Natural killer cell (primary cell): ENCODE measurements around the gene SYNJ2. TPM values are rescaled to one million over a fixed set of nuclear protein-coding genes. Genes with fewer than 3 reads are reported as not detected.
A peak's percentile ranks its signal among the peaks of the same experiment; 100 is the strongest.

Experiments
- ATAC-seq, 3 donors: fragments of 150-1000 bp in 2 of 3; fragments of 200-7000 bp in 1 of 3; cut with Tn5 transposase; 1 replicate in 1 of 3; 2 replicates in 2 of 3; pipeline ENCODE4 v1.10.0; 2021; ENCODE audit warnings: mild to moderate bottlenecking in 2 of 3, moderate library complexity in 2 of 3
- DNase-seq, 2 donors: peaks; one replicate each; pipeline versions ENCODE4 v3.0.0 to v3.0.0-alpha.2; 2013 to 2021; ENCODE audit warnings: mixed read lengths in 1 of 2
- H3K27ac ChIP-seq: one replicate; pipeline ENCODE4 v1.5.1; 2013; ENCODE audit warnings: mild to moderate bottlenecking, low read length
- H3K27me3 ChIP-seq: one replicate; pipeline ENCODE4 v1.6.1; 2013; ENCODE audit warnings: low read length; ENCODE audit not compliant: control insufficient read depth, insufficient read depth
- H3K36me3 ChIP-seq: one replicate; pipeline ENCODE4 v1.6.1; 2013; ENCODE audit warnings: low read length; ENCODE audit not compliant: control insufficient read depth, insufficient read depth
- H3K4me1 ChIP-seq: one replicate; pipeline ENCODE4 v1.6.1; 2013; ENCODE audit warnings: low read length; ENCODE audit not compliant: control insufficient read depth, insufficient read depth
- H3K4me3 ChIP-seq: one replicate; pipeline ENCODE4 v1.5.1; 2013; ENCODE audit warnings: low read length
- H3K9me3 ChIP-seq: one replicate; pipeline ENCODE4 v1.6.1; 2013; ENCODE audit warnings: low read length; ENCODE audit not compliant: control insufficient read depth, insufficient read depth
- H3K27ac Mint-ChIP-seq, 2 donors: one replicate each; pipeline ENCODE4 v1.8.0; 2022; ENCODE audit warnings: mild to moderate bottlenecking in 2 of 2, mixed read lengths in 2 of 2, moderate library complexity in 1 of 2
- H3K27me3 Mint-ChIP-seq, 2 donors: one replicate each; pipeline ENCODE4 v1.8.0; 2022; ENCODE audit warnings: low read depth in 2 of 2, mixed read lengths in 2 of 2
- H3K36me3 Mint-ChIP-seq: one replicate; pipeline ENCODE4 v1.8.0; 2022; ENCODE audit warnings: mixed read lengths
- H3K4me1 Mint-ChIP-seq, 2 donors: one replicate each; pipeline ENCODE4 v1.8.0; 2022; ENCODE audit warnings: mixed read lengths in 2 of 2
- H3K4me3 Mint-ChIP-seq: one replicate; pipeline ENCODE4 v1.8.0; 2022; ENCODE audit warnings: mild to moderate bottlenecking, moderate library complexity, mixed read lengths
- H3K9me3 Mint-ChIP-seq, 2 donors: one replicate each; pipeline ENCODE4 v1.8.0; 2022; ENCODE audit warnings: mixed read lengths in 2 of 2
- CTCF ChIP-seq: fragments of 200-600 bp; IDR thresholded peaks from one replicate; pipeline ENCODE4 v1.8.0; 2022; ENCODE audit warnings: antibody characterized with exemption
- WGBS: methylation state at CpG from one replicate; pipeline ENCODE4 v1.1.7; 2013; ENCODE audit warnings: missing lambda C conversion rate; ENCODE audit not compliant: insufficient coverage; 5-methylcytosine and 5-hydroxymethylcytosine counted together
- intact Hi-C: fragments of 100-400 bp; cut with micrococcal nuclease; formaldehyde crosslinking; loops from one replicate; pipeline ENCODE4 v1.14.2; 2022
- total RNA-seq, 4 donors: library from RNA; stranded (reverse); fragments of 120-200 nt in 1 of 4; gene quantifications; one replicate each; pipeline versions ENCODE4 v1.2.3 to v1.2.4, GENCODE V29; 2013 to 2022

Gene SYNJ2
- total RNA-seq, 3 donors from 2014 or later (not counting 1 experiment from before 2014, with no cell fraction given): 24.4 to 47.0 (median 28.0) TPM

- peaks cover 45% of the 10 kb centered on the region for H3K4me1 ChIP-seq
- intact Hi-C loops: no loop called here
Measured at GRCh38 chr6:157983406-157984119, 1.9 kb downstream of the SYNJ2 start.

GRCh38 chr6:157984128-157984527 lies 2.5 kb downstream of the SYNJ2 start:
- H3K4me3 ChIP-seq: no peak overlapping the region
- intact Hi-C loops: no loop called here
- H3K27me3 ChIP-seq: no peaks in the 10 kb centered on the region
- Mint-ChIP-seq H3K27ac (peak overlapping the region; percentile 61 to 77), H3K36me3 (no peaks in the 10 kb centered on the region), H3K4me3 (peak overlapping the region; percentile 80), H3K4me1 (peaks cover 58 to 63% of the 10 kb centered on the region in 2 donors), H3K27me3 (no peaks in the 10 kb centered on the region), H3K9me3 (no peaks in the 10 kb centered on the region)
- peaks cover 47% of the 10 kb centered on the region for H3K4me1 ChIP-seq
- no peaks in the 10 kb centered on the region for H3K9me3 ChIP-seq
- TF ChIP-seq CTCF: no peak
- 95% methylated on average over 4 of the region's 4 CpGs for WGBS
- no peak for DNase-seq
- H3K27ac ChIP-seq: no peak overlapping the region
- no peak for ATAC-seq
- no peaks in the 10 kb centered on the region for H3K36me3 ChIP-seq

More at GRCh38 chr6:157983406-157984119, 1.9 kb downstream of the SYNJ2 start:
- Mint-ChIP-seq H3K27me3 (no peaks in the 10 kb centered on the region), H3K27ac (peak overlapping the region; percentile 64 to 77), H3K4me1 (peaks cover 56 to 57% of the 10 kb centered on the region in 2 donors), H3K4me3 (peak overlapping the region; percentile 81), H3K9me3 (no peaks in the 10 kb centered on the region), H3K36me3 (no peaks in the 10 kb centered on the region)
- WGBS: 79% methylated on average over 9 of the region's 9 CpGs
- DNase-seq: peak in 1 of 2 donors; percentile 23
- Histone ChIP-seq H3K27ac (no peak overlapping the region), H3K4me3 (no peak overlapping the region), H3K27me3 (no peaks in the 10 kb centered on the region), H3K36me3 (no peaks in the 10 kb centered on the region), H3K9me3 (no peaks in the 10 kb centered on the region)
- TF ChIP-seq CTCF: no peak
- ATAC-seq: no peak

- no peak for TF ChIP-seq CTCF
- 38% methylated on average over 14 of the region's 14 CpGs for WGBS
- no peak overlapping the region for H3K4me3 ChIP-seq
- Mint-ChIP-seq H3K36me3 (no peaks in the 10 kb centered on the region), H3K4me3 (peak overlapping the region; percentile 80), H3K27ac (peak overlapping the region; percentile 61 to 77), H3K27me3 (no peaks in the 10 kb centered on the region), H3K9me3 (no peaks in the 10 kb centered on the region), H3K4me1 (peaks cover 60 to 62% of the 10 kb centered on the region in 2 donors)
- no peak overlapping the region for H3K27ac ChIP-seq
- DNase-seq (peak in 1 of 2 donors; percentile 19), ATAC-seq (no peak)
- intact Hi-C loops: no loop called here
- H3K4me1 ChIP-seq: peaks cover 51% of the 10 kb centered on the region
- H3K9me3 ChIP-seq: no peaks in the 10 kb centered on the region
- H3K27me3 ChIP-seq: no peaks in the 10 kb centered on the region
- H3K36me3 ChIP-seq: no peaks in the 10 kb centered on the region
Measured at GRCh38 chr6:157984686-157985225, 3.1 kb downstream of the SYNJ2 start.
